Suprapubic skin (tissue), 4 donors: Measurements from ENCODE around the gene ZNF528.

Experiments used
- CTCF ChIP-seq, 2 donors: fragments of 200-600 bp in 1 of 2; fragments of 450-650 bp in 1 of 2; sonication (generic) in 1 of 2; IDR thresholded peaks; one replicate each; pipeline ENCODE4 v1.5.1; 2016 to 2019; ENCODE audit warnings: antibody characterized with exemption in 2 of 2, mild to moderate bottlenecking in 1 of 2, moderate library complexity in 1 of 2
- POLR2A ChIP-seq, 2 donors: fragments of 450-650 bp; IDR thresholded peaks; one replicate each; pipeline ENCODE4 v1.6.1; 2017; ENCODE audit warnings: antibody characterized with exemption in 2 of 2, mild to moderate bottlenecking in 2 of 2, moderate library complexity in 2 of 2
- POLR2AphosphoS5 ChIP-seq, 3 donors: sonication (generic); formaldehyde crosslinking; IDR thresholded peaks; one replicate each; pipeline ENCODE4 v1.6.1; 2017; ENCODE audit warnings: antibody characterized with exemption in 3 of 3

GRCh38 chr19:52351512-52351911, 46.1 kb upstream of the ZNF528 start:
- TF ChIP-seq CTCF (IDR thresholded peaks at IDR 0.05), result no peak
- no peak for TF ChIP-seq POLR2AphosphoS5 (IDR thresholded peaks at IDR 0.05)
- no peak for TF ChIP-seq POLR2A (IDR thresholded peaks at IDR 0.05)
